ENCODE data around the gene SAMD4B.
"Not testable (repeated sequence)": the region's sequence is repeated elsewhere in the genome, so short reads cannot be mapped to it uniquely, and the experiment has no call there.

Gene SAMD4B

DNA sequence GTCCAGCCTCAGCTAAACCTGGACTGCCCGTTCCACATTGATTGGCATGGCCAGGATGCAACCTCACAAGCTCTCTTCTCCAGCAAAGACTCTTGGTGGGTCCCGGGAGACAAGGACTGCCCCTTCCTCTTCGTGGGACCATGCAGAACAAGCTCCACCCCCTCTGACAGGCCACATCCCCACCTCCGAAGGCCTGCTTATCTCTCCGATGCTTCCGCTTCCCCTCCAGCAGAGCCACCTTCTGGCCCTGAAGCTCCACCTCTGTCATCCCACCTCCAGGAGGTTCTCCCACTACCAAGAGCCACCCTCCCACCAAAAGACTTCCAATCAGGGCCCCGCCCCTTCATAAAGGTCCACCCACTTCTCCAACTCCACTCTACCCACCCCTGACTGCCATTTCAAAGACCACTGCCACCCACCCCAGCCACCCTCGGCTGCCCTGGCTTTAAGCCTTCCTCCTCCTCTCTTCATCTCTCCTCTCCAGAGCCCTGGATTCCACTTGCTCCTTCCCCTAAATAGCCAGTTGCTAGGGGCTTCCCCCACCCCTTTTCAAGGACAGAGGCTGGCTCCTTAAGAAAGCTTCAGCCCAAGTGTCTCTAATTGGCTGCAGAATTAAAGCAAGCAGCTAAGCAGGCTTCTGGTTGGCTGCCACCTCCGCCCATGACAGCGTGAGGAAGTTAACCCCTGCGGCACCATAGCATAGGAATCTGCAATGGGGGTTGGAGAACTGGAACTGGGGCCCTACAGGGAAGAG is 31.5 kb upstream of the SAMD4B start:
- peak; percentile 63 for DNase-seq

- DNase-seq, result no peak
Measured at GRCh38 chr19:39314016-39314728, 28.0 kb upstream of the SAMD4B start.

GRCh38 chr19:39315933-39316332 is 26.3 kb upstream of the SAMD4B start:
- DNase-seq, result no peak

- DNase-seq, result no peak
Measured at GRCh38 chr19:39316627-39317321, 25.4 kb upstream of the SAMD4B start.

DNA sequence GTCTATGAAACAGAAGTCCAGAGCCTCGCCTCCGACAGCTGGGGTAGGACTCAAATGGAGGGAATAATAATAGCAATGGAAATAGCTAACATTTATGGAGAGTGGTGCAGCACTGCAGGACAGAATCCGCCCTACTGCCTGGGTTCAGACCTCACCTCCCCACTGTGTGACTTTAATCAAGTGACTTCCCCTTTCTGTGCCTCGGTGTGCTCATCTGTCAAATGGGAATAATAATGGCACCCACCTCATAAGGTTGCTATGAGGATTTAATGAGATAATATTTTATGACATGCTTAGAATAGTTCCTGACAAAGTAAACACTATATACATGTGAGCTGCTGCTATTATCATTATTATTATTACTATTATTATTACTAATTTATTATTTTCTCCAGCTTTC is 24.7 kb upstream of the SAMD4B start:
- no peak for DNase-seq

GRCh38 chr19:39318071-39318470 is 24.1 kb upstream of the SAMD4B start:
- no peak for DNase-seq

- DNase-seq, result no peak
Measured at GRCh38 chr19:39318690-39319089, 23.5 kb upstream of the SAMD4B start.

- DNase-seq, result no peak
Measured at GRCh38 chr19:39319098-39319891, 22.9 kb upstream of the SAMD4B start.

DNA sequence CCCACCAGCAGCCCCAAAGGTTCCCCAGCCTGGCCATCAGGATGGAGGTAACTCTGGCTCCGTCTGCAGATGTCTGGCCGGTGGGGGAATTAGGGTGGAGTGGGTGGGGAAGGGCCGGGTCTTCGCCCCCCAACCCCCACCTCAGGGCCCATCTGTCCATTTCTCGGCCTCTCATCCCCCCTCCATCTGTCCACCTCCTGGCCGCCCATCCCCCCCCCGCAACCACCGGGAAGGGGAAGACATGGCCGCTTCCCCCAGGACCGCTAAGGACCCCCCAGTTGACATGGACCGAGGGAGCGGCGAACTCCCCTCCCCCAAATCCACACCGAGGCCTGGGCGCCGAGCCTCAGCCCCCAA is 22.4 kb upstream of the SAMD4B start:
- DNase-seq, result no peak

GRCh38 chr19:39321117-39321831 is 20.9 kb upstream of the SAMD4B start:
- DNase-seq, result peak; percentile 7

DNA sequence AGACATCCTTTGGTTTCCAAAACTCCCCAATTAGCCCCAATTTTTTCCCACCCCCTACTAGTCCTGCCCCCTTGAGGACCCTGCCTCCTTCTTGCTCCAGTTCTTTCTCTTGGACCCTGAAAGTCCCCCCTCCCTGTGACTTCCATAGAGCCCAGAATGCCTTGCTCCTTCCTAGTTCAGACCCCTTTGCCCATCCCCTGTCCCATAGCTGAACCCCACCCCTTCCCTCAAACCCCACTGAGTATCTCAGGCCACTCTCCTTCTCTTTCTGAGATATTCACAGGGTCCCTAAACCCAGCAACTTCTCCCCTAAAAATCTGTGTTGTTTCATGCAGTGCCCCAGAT is 20.4 kb upstream of the SAMD4B start:
- no peak for DNase-seq

- no peak for DNase-seq
Measured at GRCh38 chr19:39324242-39324842, 17.9 kb upstream of the SAMD4B start.

GRCh38 chr19:39325778-39326665 is 16.2 kb upstream of the SAMD4B start:
- no peak for DNase-seq

- DNase-seq, result no peak
Measured at GRCh38 chr19:39327363-39328045, 14.7 kb upstream of the SAMD4B start.

DNA sequence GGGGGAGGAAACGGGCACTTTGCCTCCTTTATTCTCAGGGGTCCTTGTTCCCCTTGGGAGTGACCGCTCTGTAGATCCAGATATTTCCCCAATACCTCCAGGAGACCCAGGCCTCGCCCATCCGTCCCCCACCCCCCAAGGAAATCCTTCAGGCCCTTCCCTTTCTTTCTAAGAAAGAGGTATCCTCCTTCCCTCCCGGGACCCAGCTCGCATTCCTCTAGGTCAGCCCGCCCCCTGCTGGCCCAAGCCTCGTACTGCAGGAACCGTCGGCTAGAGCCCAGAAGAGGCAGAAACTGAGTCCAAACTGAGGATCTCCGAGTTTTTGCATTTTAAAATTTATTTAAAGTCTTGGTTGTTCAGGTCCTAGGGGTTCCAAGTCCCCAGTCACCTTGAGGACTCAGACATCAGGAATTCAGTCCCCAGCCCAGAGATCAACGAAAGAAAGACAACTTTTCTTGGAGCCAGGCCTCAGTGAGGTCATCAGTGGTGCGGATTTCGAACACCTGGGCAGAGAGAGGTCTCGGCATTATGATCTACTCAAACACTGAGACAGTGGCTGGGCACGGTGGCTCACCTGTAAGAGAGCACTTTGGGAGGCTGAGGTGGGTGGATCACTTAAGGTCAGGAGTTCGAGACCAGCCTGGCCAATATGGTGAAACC is 14.0 kb upstream of the SAMD4B start:
- peak; percentile 87 for DNase-seq

- DNase-seq, result no peak
Measured at GRCh38 chr19:39329948-39330347, 12.3 kb upstream of the SAMD4B start.

DNA sequence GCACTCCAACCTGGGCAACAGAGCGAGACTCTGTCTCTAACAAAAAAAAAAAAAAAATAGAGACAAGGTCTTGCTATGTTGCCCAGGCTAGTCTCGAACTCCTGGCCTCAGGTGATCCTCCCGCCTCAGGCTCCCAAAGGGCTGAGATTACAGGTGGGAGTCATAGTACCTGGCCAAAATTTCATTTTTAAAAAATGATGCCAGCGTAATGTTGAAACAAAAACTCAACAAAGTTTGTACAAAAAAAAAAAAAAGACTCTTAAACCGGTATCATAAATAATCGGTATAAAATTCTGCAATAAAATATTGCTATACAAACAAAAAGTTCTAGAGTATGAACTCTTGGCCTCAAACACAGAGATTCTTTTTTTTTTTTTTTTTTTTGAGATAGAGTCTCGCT is 9.9 kb upstream of the SAMD4B start:
- no peak for DNase-seq

DNA sequence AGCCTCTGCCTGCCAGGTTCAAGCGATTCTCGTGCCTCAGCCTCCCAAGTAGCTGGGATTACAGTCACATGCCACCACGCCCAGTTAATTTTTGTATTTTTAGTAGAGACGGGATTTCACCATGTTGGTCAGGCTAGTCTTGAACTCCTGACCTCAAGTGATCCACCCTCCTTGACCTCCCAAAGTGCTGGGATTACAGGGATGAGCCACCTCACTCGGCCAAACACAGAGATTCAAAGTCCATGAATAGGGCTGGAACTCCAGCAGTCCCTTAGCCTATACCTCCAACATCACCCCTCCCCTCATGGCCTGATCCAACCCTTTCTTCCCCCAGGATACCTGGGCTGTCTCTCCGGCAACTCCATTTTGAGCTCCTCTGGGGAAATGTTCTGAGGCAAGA is 9.5 kb upstream of the SAMD4B start:
- DNase-seq, result not testable (repeated sequence)

- DNase-seq, result no peak
Measured at GRCh38 chr19:39333507-39333906, 8.7 kb upstream of the SAMD4B start.

- DNase-seq, result no peak
Measured at GRCh38 chr19:39334444-39334976, 7.7 kb upstream of the SAMD4B start.
